Activated CD4-positive, CD25-positive, alpha-beta regulatory T cell (primary cell): ENCODE data around the gene OSBPL5.
"Not testable (repeated sequence)": the region's sequence is repeated elsewhere in the genome, so short reads cannot be mapped to it uniquely, and the experiment has no call there.

Source experiments
- DNase-seq, 4 experiments: peaks; one replicate each; lab custom pipeline; 2025; lab: John Stamatoyannopoulos, UW

The OSBPL5 gene

DNA sequence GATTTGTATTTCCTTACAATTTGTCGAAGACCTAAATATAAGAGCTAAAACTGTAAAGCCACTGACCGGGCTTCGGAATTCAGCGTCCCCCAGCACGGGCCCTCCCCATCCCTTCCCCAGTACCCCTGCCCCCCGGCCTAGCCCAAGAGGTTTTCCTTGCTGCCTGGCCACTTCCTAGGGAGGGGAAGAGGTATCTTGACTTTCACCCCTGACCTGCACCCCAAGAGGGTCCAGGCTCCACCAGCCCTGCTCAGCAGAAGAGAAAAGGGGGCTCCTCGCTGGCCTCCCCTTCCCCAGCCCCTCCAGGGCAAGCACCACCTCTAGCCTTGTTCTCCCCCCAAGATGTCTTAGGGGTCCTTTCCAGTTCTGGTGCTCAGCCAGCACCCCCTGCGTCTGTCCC is 81.8 kb downstream of the OSBPL5 start:
- DNase-seq: no peak

DNA sequence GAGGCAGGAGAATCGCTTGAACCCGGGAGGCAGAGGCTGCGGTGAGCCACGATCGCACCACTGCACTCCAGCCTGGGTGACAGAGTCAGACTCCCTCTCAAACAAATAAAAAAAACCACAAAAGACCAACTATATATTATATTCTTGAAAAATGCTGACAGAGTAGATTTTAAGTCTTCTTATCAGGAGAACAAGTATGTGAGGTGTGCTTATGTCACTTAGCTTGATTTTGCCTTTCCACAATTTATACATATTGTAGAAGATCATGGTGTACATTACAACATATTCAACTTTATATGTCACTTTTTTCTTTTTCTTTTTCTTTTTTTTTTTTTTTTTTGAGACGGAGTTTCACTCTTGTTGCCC is 83.7 kb downstream of the OSBPL5 start:
- no peak for DNase-seq

DNA sequence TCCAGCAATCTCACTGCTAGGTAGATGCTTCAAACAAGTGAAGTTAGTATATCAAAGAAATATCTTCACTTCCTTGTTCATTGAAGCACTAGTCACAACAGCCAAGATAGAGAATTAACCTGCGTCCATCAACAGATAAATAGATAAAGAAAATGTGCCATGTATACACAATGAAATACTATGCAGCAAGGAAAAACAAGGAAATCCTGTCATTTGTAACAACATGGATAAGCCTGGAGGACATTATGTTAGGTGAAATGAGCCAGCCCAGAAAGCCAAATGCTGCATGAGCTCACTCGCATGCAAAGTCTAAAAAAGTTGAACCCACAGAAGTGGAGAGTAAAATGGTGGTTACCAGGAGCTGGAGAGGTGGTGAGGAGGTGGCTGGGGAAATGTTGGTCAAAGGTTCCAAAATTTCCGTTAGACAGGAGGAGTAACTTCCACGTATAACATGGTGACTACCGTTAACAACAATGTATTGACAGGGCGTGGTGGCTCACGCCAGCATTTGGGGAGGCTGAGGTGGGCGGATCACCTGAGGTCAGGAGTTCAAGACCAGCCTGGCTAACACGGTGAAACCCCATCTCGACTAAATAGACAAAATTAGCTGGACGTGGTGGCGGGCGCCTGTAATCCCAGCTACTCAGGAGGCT is 84.3 kb downstream of the OSBPL5 start:
- DNase-seq: no peak

DNA sequence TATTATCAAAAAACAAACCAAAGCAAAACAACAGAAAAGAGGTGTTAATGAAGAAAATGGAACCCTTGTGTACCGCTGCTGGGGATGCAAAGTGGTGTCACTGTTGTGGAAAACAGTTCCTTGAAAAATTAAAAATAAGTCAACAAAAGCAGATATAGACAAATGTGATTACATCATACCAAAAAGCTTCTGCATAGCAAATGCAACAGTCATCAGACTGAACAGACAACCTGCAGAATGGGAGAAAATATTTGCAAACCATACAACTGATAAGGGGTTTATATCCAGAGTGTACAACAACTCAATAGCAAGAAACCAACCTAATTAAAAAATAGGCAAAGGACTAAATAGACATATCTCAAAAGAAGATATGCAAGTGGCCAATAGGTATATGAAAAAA is 85.0 kb downstream of the OSBPL5 start:
- DNase-seq: no peak

DNA sequence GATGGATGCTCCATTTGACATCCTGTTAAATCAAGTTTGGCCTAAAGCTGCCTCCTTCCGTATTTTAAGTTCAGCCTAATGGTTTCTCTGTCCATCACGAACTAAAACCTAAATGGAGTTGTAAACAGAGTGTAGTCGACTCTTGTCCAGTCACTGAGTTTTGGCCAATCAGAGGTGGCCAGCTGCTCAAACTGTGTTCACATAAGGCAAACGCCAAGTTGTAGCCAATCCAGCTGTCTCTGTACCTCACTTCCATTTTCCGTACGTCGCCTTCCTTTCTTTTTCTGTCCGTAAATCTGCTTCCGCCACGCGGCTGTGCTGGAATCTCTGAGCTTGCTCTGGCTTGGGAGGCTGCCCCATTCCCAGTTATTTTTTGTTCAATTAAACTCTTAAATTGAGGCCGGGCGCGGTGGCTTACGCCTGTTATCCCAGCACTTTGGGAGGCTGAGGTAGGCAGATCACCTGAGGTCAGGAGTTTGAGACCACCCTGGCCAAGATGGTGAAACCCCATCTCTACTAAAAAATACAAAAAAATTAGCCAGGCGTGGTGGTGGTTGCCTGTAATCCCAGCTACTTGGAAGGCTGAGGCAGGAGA is 87.2 kb downstream of the OSBPL5 start:
- no peak for DNase-seq

DNA sequence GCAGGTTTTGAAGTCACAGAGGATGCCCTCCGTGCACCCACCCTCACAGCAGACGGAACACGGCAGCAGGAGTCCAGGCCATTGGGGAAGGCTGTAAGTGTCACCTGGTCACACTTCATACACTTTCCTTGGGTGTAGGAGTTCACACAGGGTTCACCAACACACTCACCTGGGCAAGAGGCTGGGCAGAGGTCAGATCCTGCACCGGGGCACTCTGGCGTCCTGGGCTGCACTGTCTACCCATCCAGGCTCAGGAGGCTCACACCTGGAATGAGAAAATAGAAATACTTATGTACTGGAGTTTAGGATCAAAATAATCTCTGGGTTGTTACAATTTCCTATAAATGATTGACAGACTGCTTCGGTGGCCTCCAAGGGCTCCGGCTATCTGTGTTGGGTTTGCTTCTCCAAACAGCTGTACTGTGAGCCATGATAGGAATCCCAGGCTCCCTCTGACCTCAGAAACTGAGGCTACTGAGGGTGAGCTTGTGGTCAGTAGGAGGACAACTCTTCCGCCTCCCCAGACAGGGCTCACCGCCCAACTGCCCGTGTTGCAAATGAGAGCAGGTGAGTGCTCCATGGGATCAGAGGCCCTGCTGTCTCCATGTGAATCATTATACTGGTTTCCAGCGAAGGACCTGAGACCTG is 87.8 kb downstream of the OSBPL5 start:
- no peak for DNase-seq

DNA sequence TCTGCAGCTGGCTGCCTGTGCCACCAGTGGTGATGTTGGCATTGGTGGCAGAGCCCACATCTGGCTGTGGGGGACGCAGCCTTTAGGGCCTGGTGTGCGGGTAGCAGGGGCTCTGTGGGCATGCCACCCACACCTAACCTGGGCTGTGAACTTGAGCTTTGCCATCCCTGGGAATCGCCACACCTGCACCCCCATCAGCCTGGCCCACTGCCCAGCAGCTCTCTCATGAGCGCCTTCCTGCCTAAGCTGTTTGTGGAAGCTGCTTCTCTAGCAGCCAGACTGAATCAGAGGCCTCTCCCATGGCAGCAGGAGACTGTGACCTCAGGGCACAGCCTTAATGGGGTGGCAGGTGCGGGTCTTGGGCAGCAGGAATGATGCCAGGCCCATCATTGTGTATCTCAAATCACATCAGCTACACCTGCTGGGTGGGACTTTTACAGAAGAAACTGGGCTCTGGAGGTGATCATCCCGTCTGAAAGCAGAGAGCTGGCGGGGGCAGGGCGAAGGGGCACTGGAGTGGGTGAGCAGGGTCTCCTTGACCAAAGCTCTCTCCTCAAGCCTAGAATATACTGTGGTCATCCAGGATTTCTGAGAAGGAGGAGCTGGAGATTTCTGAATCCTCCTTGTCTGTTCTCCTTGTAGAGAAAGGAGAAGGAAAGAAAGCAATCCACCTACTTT is 90.1 kb downstream of the OSBPL5 start:
- DNase-seq: no peak

DNA sequence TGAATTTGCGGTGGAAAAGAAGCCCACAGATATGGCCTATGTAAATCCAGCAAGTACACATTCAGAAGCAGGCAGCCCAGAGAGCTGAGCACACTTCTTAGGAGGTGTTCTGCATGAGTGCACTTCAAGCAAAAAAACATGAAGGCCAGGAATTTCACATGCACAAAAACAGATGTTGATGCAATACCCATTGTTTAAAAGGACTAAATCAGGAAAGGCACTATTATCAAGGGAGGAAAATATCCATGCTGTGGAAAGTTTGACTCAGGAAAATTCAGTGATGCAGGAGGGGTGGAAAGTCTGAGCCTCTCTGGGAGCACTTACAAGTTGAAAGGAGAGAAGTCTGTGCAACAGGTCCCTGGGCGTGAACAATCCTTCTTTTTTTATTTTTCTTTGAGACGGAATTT is 92.1 kb downstream of the OSBPL5 start:
- no peak for DNase-seq

DNA sequence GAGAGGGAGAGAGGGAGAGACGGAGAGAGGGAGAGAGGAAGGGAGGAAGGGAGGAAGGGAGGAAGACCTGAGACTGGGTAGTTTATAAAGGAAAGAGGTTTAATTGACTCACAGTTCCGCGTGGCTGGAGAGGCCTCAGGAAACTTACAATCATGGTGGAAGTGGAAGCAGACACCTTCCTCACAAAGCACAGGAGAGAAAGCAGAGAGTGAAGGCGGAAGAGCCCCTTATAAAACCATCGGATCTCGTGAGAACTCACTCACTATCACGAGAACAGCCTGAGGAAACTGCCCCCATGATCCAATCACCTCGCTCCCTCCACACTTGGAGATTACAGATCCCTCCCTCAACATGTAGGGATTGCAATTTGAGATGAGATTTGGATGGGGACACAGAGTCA is 95.7 kb downstream of the OSBPL5 start:
- DNase-seq: no peak

DNA sequence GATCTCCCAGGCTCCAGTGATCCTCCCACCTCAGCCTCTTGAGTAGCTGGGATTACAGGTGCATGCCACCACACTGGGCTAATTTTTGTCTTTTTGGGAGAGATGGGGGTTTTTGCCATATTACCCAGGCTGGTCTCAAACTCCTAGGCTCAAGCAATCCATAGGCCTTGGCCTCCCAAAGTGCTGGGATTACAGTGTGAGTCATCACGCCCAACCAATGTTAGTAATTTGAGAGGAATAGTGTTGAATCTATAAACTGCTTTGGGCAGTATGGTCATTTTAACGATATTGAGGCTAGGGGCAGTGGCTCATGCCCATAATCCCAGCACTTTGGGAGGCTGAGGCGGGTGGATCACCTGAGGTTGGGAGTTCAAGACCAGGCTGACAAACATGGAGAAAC is 98.8 kb downstream of the OSBPL5 start:
- not testable (repeated sequence) for DNase-seq

DNA sequence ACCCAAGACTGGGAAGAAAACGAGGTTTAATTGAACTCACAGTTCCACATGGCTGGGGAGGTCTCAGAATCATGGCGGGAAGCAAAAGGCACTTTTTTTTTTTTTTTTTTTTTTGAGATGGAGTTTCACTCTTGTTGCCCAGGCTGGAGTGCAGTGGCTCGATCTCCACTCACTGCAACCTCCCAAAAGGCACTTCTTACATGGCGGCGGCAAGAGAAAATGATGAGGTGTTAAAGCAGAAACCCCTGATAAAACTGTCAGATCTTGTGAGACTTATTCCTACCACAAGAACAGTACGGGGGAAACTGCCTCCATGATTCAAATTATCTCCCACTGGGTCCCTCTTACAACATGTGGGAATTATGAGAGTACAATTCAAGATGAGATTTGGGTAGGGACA is 100.4 kb downstream of the OSBPL5 start:
- not testable (repeated sequence) for DNase-seq

DNA sequence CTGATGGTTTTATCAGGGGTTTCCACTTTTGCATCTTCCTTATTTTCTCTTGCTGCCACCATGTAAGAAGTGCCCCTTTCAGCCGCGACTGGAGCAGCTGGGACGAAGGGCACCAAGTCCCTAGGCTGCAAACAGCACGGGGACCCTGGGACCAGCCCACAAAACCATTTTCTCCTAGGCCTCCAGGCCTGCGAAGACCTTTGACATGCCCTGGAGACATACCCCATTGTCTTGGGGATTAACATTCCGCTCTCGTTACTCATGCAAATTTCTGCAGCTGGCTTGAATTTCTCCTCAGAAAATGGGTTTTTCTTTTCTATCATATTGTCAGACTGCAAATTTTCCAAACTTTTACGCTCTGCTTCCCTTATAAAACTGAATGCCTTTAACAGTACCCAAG is 101.2 kb downstream of the OSBPL5 start:
- not testable (repeated sequence) for DNase-seq

DNA sequence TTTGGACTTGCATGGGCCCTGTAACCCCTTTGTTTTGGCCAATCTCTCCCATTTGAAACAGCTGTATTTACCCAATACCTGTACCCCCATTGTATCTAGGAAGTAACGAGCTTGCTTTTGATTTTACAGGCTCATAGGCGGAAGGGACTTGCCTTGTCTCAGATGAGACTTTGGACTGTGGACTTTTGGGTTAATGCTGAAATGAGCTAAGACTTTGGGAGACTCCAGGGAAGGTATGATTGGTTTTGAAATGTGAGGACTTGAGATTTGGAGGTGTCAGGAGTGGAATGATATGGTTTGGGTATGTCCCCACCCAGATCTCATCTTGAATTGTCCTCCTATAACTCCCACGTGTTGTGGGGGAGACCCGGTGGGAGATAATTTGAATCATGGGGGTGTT is 101.7 kb downstream of the OSBPL5 start:
- DNase-seq: not testable (repeated sequence)

DNA sequence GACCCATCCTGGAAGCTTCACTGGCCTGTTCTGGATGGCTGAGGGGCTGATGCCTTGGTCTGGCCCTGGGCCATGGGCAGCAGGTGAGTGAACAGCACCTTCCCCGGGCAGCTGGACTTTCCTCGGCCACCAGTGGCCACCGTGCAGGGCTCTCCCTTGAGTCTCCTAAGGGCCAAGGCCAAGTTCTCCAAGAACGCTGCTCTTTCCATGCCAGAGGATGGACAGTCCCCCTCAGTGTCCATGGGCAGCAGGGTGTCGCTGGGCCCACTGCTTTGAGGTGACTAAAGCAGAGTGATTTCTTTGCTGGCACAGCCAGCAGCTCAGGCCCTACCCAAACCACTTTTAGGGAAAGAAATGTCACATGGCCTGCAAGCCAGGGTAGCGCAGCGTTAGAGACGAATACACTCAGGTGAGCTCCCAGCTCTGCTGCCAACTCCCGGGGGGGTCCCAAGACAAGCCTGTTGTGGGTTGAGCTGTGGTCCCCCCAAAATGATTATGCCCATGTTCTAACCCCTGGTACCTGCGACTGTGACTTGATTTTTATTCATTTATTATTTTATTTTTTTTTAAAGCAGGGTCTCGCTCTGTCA is 104.6 kb downstream of the OSBPL5 start:
- DNase-seq: no peak

DNA sequence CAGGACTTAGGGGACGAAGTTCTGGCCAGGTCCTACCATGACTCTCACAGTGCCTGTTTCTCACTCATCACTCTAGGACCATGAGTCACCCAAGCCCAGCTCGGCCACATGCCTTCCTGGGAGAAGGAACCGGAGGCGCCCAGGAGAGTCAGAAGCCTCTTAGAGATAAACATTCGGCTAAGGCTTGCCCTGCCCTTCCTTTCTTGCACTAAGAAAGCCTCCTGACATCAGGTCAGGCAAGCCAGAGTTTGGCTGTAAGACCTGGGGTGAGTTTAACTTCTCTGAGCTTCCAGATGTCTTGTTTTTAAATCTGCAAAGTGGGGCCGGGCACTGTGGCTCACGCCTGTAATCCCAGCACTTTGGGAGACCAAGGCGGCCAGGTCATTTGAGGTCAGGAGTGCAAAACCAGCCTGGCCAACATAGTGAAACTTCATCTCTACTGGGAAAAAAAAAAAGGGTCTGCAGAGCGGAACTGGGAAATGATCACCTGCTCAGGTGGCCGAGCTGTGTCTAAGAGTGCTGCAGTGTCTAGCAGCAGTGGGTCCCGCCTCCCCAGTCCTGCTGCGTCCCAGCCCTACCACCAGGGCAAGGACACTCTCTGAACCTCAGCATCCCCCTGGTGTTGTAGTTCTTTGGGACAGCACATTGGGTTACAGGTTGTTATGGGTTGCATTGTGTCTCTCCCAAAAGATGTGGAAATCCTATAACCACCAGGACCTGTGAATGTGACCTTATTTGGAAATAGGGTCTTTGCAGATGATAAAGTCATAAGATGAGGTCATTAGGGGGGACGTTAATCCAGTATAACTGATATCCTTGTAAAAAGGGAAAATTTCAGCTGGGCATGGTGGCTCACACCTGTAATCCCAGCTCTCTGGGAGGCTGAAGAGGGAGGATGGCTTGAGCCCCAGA is 106.1 kb downstream of the OSBPL5 start:
- no peak for DNase-seq

DNA sequence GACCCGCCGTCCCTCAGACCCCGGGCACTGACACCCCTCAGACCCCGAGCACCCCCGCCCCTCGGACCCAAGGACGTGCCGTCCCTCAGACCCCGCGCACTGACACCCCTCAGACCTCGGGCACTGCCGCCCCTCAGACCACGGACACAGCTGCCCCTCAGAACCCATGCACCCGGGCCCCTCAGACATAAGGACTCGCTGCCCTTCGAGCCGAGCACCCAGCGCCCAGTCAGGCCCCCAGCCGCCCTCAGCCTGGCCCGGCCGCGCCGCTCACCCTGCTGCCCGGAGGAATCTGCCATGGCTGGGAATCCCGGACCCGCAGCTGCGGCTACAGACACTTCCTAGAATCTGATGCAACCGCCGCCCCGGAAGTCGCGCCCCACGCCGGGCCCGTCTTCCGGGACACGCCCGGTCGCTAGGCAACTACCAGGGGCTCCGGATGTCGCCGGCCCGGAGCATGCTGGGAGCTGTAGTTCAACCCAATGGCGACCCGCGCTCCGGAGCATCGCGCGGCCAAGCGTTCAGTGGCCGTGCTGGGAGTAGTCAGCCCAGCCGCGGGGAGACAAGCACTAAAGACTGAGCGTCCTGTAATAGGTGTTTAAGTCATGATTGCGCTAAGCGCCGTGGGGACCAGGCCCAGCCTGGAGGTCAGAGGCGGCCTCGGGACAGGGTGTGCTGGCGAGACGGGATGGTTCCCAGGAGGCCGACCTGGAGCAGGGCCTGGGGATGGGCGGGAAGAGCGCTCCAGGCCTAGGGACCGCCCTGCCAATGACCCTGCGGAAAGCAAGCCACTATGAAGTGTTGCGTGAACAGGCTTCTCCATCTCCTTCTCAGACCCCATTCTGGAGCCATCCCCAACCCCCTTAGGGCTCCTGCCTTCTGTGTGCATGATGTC is 107.8 kb downstream of the OSBPL5 start, which contains the start of gene CARS1:
Gene CARS1, minus strand, starts transcription at position 355 of the 895 bp plus-strand sequence. Its CDS starts 56 bp downstream, at position 299.
- peak; percentile 78 to 92 (median 88) for DNase-seq

DNA sequence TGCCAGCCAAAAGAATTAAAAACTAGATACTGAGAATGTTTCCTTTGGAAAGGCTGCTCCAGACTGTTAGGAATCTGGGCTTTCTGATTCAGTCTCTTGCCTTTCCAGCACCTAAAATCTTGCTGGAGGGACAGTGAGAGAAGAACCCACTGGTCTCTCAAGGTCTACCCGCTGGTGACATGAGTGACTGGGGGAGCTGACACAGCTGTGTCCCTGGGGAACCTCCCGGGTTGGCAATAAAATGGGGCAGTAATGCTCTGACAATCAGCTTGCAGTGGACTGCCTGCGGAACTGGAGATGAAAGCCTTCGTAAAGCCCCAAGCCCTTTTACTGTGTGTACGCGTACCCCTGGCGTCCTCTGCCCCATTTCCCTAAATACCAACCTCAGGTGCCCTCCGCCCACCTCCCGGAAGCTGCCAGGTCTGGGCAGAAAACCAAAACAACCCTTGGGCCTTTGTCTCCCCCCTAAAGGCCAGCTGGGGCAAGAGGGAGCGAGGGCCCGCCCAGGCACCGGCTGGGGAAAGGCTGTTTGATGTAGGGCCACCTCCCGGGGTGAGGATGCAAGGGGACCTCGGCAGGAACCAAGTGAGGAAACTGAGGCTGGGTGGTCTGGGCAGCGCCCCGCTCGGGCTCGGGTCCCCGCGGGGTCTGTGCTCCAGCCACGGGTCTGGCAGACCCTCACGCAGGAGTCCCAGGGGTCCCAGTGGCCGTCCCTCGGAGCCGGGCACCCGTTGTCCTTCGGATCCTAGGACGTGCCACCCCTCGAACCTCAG is 108.6 kb downstream of the OSBPL5 start:
- no peak for DNase-seq

DNA sequence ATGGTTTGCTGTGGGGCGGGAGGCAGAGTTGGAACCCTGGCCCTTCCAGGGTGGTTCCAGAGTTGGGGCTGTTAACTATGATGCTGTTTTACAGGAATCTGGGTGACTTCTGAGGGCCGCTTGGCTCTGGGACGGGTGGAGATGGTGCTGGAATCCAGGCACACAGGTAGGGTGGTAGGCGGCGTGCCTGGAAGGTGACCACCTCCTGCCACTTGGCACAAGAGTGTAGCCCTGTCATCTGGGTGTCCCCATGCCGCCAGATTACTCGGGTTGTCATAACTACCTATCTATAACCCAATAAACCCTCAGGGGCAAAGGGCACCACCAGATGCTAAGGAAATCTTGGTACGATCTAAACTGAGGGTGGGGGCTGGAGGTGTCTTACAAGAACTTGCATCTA is 109.2 kb downstream of the OSBPL5 start:
- no peak for DNase-seq

DNA sequence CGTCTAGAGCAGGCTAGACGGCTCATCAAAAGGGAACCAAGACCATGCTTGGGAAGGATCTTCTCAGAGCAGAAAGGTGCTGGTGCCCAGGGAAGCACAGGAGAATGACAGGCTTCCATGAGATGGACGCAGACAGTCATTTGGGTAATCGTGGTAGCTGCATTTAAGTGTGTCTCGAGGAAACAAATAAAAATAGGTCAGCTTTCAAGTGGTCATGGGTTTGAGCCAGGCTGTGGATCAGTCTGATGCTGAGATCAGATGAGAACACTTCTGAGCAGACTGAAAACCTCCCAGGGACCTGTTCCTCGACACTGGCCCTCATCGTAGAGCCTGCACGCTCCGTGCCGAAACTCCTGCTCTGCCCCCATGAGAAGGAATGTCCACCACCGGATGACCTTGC is 112.5 kb downstream of the OSBPL5 start:
- DNase-seq: no peak

DNA sequence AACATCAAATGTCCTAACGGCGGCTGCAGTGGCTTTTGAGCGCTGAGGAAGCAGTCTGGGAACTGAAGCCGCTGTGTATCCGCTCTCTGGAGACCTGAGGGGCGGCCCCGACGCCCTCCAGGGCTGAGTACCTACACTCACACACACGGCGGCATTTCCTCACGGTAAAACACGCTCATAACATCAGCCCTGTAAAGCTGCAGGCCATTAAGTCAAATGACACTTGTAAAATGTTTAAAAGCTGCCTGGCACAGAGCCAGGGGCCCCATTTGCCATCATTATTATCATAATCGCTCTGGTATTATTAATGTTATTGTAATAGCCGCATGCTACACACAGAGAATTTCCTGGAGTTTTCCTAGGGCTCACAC is 113.0 kb downstream of the OSBPL5 start:
- no peak for DNase-seq
